Measurements from ENCODE around the gene PKD1.

Gene PKD1

DNA sequence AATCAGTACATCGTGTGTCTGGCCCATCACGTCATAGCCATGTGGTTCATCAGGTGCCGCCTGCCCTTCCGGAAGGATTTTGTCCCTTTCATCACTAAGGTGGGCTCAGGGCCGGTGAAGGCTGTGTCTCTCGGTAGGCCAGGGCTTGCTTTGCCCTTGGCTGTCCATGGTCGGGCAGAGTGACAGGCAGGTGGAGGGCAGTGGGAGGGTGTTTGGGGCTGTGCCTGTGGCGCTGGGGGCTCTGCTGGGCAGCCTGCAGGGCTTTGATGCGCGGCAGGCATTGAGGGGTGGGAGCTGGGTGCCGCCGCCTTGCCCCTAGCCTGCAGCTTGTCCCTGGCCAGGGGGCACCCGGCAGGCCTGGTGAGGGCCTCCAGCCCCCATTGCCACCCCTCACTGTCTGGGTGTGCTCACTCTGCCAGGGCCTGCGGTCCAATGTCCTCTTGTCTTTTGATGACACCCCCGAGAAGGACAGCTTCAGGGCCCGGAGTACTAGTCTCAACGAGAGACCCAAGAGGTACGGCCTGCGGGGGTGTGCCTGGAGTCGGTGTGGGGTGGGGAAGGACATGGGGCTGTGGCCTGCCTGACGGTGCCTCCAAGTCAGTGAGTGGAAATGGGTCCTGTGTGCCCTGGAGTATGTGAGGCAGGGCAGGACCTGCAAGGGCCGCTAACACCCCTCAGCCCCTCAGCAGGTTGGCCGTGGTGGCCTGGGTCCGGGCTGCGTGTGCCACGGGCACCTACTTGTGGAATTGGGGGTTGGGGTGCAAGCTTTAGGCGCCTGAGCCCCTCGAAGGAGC, 59.4 kb downstream of the PKD1 start:
- no peaks in the 10 kb centered on the region for H3K9me3 ChIP-seq (ENCODE audit: low read depth, low read length)
- TF ChIP-seq EZH2 (IDR thresholded peaks at IDR 0.05): no peak
- no peak for TF ChIP-seq POLR2AphosphoS5 (IDR thresholded peaks at IDR 0.05; ENCODE audit: borderline replicate concordance, low read depth, low read length)
- TF ChIP-seq FOXP2 (optimal IDR thresholded peaks at IDR 0.05; ENCODE audit: control extremely low read depth, extremely low read length, insufficient read depth): no peak
- no peaks in the 10 kb centered on the region; the same call in 1 of the 2 replicates for H3K36me3 ChIP-seq (ENCODE audit: insufficient read depth, low read length)
- H3K9ac ChIP-seq (ENCODE audit: insufficient read length): no peak overlapping the region
- H3K27ac ChIP-seq: no peak overlapping the region
- H3K4me3 ChIP-seq: no peak overlapping the region
- no peak for DNase-seq (ENCODE audit: low read depth, low spot score)

DNA sequence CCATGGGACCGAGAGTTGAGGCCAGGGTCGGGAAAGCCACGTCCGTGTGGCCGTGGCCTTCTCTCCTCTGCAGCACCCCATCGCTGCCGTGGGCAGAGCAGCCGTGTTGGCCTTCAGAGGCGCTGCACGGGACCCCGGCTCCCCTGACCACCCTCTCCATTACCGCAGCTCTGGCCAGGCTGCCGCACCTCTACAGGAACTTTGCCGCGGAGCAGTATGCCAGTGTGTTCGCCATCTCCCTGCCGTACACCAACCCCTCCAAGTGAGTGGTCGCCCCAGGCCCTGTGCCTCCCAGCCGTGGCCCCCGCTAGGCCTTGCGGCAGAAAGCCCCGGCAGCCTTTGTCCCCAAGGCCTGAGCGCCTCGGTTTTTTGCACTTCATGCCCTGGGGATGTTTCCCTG, 60.1 kb downstream of the PKD1 start:
- H3K9ac ChIP-seq (ENCODE audit: insufficient read length): no peak overlapping the region
- H3K9me3 ChIP-seq (ENCODE audit: low read depth, low read length): no peaks in the 10 kb centered on the region
- no peak for DNase-seq (ENCODE audit: low read depth, low spot score)
- H3K27ac ChIP-seq: no peak overlapping the region
- TF ChIP-seq POLR2AphosphoS5 (IDR thresholded peaks at IDR 0.05; ENCODE audit: borderline replicate concordance, low read depth, low read length) (no peak), FOXP2 (optimal IDR thresholded peaks at IDR 0.05; ENCODE audit: control extremely low read depth, extremely low read length, insufficient read depth) (no peak), EZH2 (IDR thresholded peaks at IDR 0.05) (no peak)
- H3K4me3 ChIP-seq: no peak overlapping the region
- no peaks in the 10 kb centered on the region; the same call in 1 of the 2 replicates for H3K36me3 ChIP-seq (ENCODE audit: insufficient read depth, low read length)

- no peak overlapping the region for H3K27ac ChIP-seq
- no peak overlapping the region for H3K9ac ChIP-seq (ENCODE audit: insufficient read length)
- no peaks in the 10 kb centered on the region; the same call in 1 of the 2 replicates for H3K36me3 ChIP-seq (ENCODE audit: insufficient read depth, low read length)
- no peak for DNase-seq (ENCODE audit: low read depth, low spot score)
- no peaks in the 10 kb centered on the region for H3K9me3 ChIP-seq (ENCODE audit: low read depth, low read length)
- no peak for TF ChIP-seq EZH2 (IDR thresholded peaks at IDR 0.05)
- TF ChIP-seq FOXP2 (optimal IDR thresholded peaks at IDR 0.05; ENCODE audit: control extremely low read depth, extremely low read length, insufficient read depth): no peak
- no peak for TF ChIP-seq POLR2AphosphoS5 (IDR thresholded peaks at IDR 0.05; ENCODE audit: borderline replicate concordance, low read depth, low read length)
- H3K4me3 ChIP-seq: no peak overlapping the region
These were observed 61.6 kb downstream of the PKD1 start for GRCh38 chr16:2074071-2074470.

- Histone ChIP-seq H3K27ac (no peak overlapping the region), H3K4me3 (no peak overlapping the region), H3K36me3 (ENCODE audit: insufficient read depth, low read length) (no peaks in the 10 kb centered on the region; the same call in 1 of the 2 replicates), H3K9me3 (ENCODE audit: low read depth, low read length) (no peaks in the 10 kb centered on the region), H3K9ac (ENCODE audit: insufficient read length) (no peak overlapping the region)
- DNase-seq (ENCODE audit: low read depth, low spot score): no peak
- TF ChIP-seq FOXP2 (optimal IDR thresholded peaks at IDR 0.05; ENCODE audit: control extremely low read depth, extremely low read length, insufficient read depth): no peak
- TF ChIP-seq POLR2AphosphoS5 (IDR thresholded peaks at IDR 0.05; ENCODE audit: borderline replicate concordance, low read depth, low read length): no peak
- TF ChIP-seq EZH2 (IDR thresholded peaks at IDR 0.05): no peak
These were observed 62.8 kb downstream of the PKD1 start for GRCh38 chr16:2072926-2073325.

- Histone ChIP-seq H3K27ac (no peak overlapping the region), H3K9ac (ENCODE audit: insufficient read length) (no peak overlapping the region), H3K9me3 (ENCODE audit: low read depth, low read length) (no peaks in the 10 kb centered on the region), H3K36me3 (ENCODE audit: insufficient read depth, low read length) (no peaks in the 10 kb centered on the region; the same call in 1 of the 2 replicates), H3K4me3 (no peak overlapping the region)
- TF ChIP-seq POLR2AphosphoS5 (IDR thresholded peaks at IDR 0.05; ENCODE audit: borderline replicate concordance, low read depth, low read length) (no peak), FOXP2 (optimal IDR thresholded peaks at IDR 0.05; ENCODE audit: control extremely low read depth, extremely low read length, insufficient read depth) (no peak), EZH2 (IDR thresholded peaks at IDR 0.05) (no peak)
- no peak for DNase-seq (ENCODE audit: low read depth, low spot score)
These were observed 64.1 kb downstream of the PKD1 start for GRCh38 chr16:2071454-2072202.

DNA sequence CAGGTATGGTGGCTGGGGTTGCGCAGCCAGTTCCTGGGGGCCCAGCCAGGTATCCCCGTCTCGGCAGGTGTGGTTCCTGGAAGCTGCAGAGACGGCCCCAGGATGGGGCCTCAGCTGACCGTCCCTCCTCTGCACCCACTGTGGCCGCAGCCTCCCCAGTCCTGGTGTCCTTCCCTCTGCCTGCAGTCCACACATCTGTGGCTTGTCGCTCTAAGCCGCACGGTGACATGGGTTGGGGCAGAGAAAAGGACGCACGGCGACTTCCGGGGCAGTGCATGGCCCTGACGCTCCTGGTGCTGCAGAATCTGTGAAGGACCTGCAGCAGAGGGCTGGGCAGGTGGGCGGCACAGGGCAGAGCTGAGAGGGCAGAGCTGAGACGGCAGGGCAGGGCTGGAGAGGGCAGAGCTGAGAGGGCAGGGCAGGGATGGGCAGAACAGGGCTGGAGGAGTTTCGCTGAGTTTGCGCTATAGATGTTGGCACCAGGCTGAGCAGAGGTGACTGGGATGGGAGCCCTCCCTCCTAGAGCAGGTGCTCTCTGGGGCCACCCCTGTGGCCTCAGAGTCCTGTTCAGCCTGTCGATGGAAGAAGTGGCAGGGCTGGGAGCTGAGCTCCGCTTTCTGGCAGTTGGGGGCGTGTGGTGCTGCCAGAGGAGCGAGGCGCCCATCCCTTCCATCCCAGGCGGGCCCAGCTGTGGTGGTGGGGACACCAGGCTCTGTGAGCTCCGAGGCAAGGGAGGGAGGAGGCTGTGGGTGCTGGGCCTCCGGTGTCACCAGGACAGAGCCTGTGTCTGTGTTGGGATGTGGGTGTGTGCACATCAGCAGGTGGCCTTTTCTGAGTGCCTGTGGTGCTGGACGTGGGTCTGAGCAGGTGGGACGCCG, 64.9 kb downstream of the PKD1 start:
- Histone ChIP-seq H3K9ac (ENCODE audit: insufficient read length) (no peak overlapping the region), H3K36me3 (ENCODE audit: insufficient read depth, low read length) (peaks cover 6% of the 10 kb centered on the region), H3K4me3 (no peak overlapping the region), H3K9me3 (ENCODE audit: low read depth, low read length) (no peaks in the 10 kb centered on the region), H3K27ac (no peak overlapping the region)
- TF ChIP-seq EZH2 (IDR thresholded peaks at IDR 0.05): no peak
- no peak for TF ChIP-seq FOXP2 (optimal IDR thresholded peaks at IDR 0.05; ENCODE audit: control extremely low read depth, extremely low read length, insufficient read depth)
- TF ChIP-seq POLR2AphosphoS5 (IDR thresholded peaks at IDR 0.05; ENCODE audit: borderline replicate concordance, low read depth, low read length): no peak
- no peak for DNase-seq (ENCODE audit: low read depth, low spot score)

DNA sequence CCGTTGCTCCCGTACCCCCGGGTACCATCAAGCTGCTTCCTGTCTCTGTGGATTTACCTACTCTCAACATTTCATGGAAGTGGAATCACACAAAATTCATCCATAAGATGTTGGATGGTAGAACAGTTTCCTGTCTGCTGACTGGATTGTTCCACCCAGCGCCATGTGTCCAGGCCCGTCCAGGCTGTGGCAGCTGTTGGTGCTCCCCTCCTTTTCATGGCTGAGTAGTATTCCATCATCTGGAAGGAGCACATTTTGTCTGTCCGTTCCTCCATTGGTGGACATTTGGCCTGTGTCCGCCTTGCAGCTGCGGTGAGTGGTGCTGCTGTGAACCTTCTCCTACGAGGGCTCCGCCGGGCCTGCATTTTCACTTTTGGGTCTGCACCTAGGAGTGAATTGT, 69.6 kb downstream of the PKD1 start:
- H3K9ac ChIP-seq (ENCODE audit: insufficient read length): no peak overlapping the region
- no peak overlapping the region for H3K4me3 ChIP-seq
- H3K9me3 ChIP-seq (ENCODE audit: low read depth, low read length): no peaks in the 10 kb centered on the region
- no peak overlapping the region for H3K27ac ChIP-seq
- TF ChIP-seq EZH2 (IDR thresholded peaks at IDR 0.05): no peak
- no peak for TF ChIP-seq POLR2AphosphoS5 (IDR thresholded peaks at IDR 0.05; ENCODE audit: borderline replicate concordance, low read depth, low read length)
- no peak for TF ChIP-seq FOXP2 (optimal IDR thresholded peaks at IDR 0.05; ENCODE audit: control extremely low read depth, extremely low read length, insufficient read depth)
- no peak for DNase-seq (ENCODE audit: low read depth, low spot score)
- peaks cover 10% of the 10 kb centered on the region for H3K36me3 ChIP-seq (ENCODE audit: insufficient read depth, low read length)
